Central memory CD8-positive, alpha-beta T cell (primary cell): Measurements from ENCODE around the gene DNAH5.

Experiments used
- ATAC-seq: fragments of 150-1000 bp; cut with Tn5 transposase; replicated peaks from 2 replicates; pipeline ENCODE4 v1.10.0; 2022; ENCODE audit warnings: mild to moderate bottlenecking, moderate FRiP score, moderate number of reproducible peaks; ENCODE audit not compliant: poor library complexity, severe bottlenecking; ENCODE audit errors: extremely low read depth
- DNase-seq, 2 donors: peaks; one replicate each; pipeline ENCODE4 v3.0.0; 2021; ENCODE audit warnings: low spot score in 2 of 2
- H3K27ac Mint-ChIP-seq: one replicate; pipeline ENCODE4 v1.8.0; 2022; ENCODE audit warnings: low read depth, mild to moderate bottlenecking, moderate library complexity, mixed read lengths
- H3K27me3 Mint-ChIP-seq: one replicate; pipeline ENCODE4 v1.8.0; 2022; ENCODE audit warnings: mixed read lengths
- H3K36me3 Mint-ChIP-seq: one replicate; pipeline ENCODE4 v1.8.0; 2022; ENCODE audit warnings: mild to moderate bottlenecking, moderate library complexity, mixed read lengths; ENCODE audit not compliant: insufficient read depth
- H3K4me1 Mint-ChIP-seq: one replicate; pipeline ENCODE4 v1.8.0; 2022; ENCODE audit warnings: mixed read lengths
- H3K4me3 Mint-ChIP-seq: one replicate; pipeline ENCODE4 v1.8.0; 2022; ENCODE audit warnings: mild to moderate bottlenecking, moderate library complexity, mixed read lengths
- H3K9me3 Mint-ChIP-seq: one replicate; pipeline ENCODE4 v1.8.0; 2022; ENCODE audit warnings: mixed read lengths

The DNAH5 gene

GRCh38 chr5:13731121-13731628 lies 213.3 kb downstream of the DNAH5 start:
- no peak for DNase-seq
- H3K9me3 Mint-ChIP-seq = peaks cover 6% of the 10 kb centered on the region
- no peak overlapping the region for H3K4me3 Mint-ChIP-seq
- no peaks in the 10 kb centered on the region for H3K27me3 Mint-ChIP-seq
- ATAC-seq = no peak
- H3K36me3 Mint-ChIP-seq = no peaks in the 10 kb centered on the region
- no peaks in the 10 kb centered on the region for H3K4me1 Mint-ChIP-seq
- no peak overlapping the region for H3K27ac Mint-ChIP-seq

GRCh38 chr5:13708906-13709305 lies 235.6 kb downstream of the DNAH5 start:
- no peaks in the 10 kb centered on the region for H3K27me3 Mint-ChIP-seq

GRCh38 chr5:13708432-13708831 lies 236.1 kb downstream of the DNAH5 start:
- DNase-seq = no peak
- ATAC-seq = no peak
- H3K27ac Mint-ChIP-seq = no peak overlapping the region
- no peak overlapping the region for H3K4me3 Mint-ChIP-seq
- no peaks in the 10 kb centered on the region for H3K4me1 Mint-ChIP-seq
- H3K36me3 Mint-ChIP-seq = no peaks in the 10 kb centered on the region
- H3K9me3 Mint-ChIP-seq = peaks cover 21% of the 10 kb centered on the region
- H3K27me3 Mint-ChIP-seq = no peaks in the 10 kb centered on the region

More at GRCh38 chr5:13708906-13709305, 235.6 kb downstream of the DNAH5 start:
- H3K27ac Mint-ChIP-seq = no peak overlapping the region
- no peak for ATAC-seq
- peaks cover 18% of the 10 kb centered on the region for H3K9me3 Mint-ChIP-seq
- no peak overlapping the region for H3K4me3 Mint-ChIP-seq
- no peaks in the 10 kb centered on the region for H3K4me1 Mint-ChIP-seq
- no peaks in the 10 kb centered on the region for H3K36me3 Mint-ChIP-seq
- DNase-seq = no peak

- ATAC-seq = no peak
- Mint-ChIP-seq H3K9me3 (peaks cover 11% of the 10 kb centered on the region), H3K36me3 (no peaks in the 10 kb centered on the region), H3K4me3 (no peak overlapping the region), H3K27ac (no peak overlapping the region), H3K4me1 (no peaks in the 10 kb centered on the region), H3K27me3 (no peaks in the 10 kb centered on the region)
- DNase-seq = no peak
These were observed 240.1 kb downstream of the DNAH5 start for GRCh38 chr5:13704396-13704795.

DNA sequence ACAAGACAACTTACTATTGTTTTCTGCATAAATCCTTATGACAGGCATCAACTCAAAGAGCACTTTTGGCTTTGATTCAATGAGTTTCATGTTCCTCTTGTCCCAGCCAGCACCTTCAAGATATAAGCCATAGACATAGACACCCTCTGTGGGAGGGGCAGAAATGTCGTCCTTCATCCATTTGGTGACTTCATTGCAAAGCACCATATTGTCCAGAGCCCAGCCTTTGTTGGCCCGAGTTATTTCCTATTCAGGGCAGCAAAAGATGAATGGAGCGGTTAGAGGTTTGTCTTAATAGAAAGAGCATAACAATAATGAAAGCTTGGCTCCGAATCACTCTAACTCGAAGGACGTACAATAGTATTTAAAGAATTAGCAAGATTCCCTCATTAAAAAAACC lies 243.9 kb downstream of the DNAH5 start:
- ATAC-seq (no peak), DNase-seq (no peak)
- no peaks in the 10 kb centered on the region for H3K27me3 Mint-ChIP-seq
- H3K4me3 Mint-ChIP-seq = no peak overlapping the region
- no peaks in the 10 kb centered on the region for H3K4me1 Mint-ChIP-seq
- H3K36me3 Mint-ChIP-seq = no peaks in the 10 kb centered on the region
- peaks cover 17% of the 10 kb centered on the region for H3K9me3 Mint-ChIP-seq
- no peak overlapping the region for H3K27ac Mint-ChIP-seq

GRCh38 chr5:13698885-13699284 lies 245.6 kb downstream of the DNAH5 start:
- Mint-ChIP-seq H3K9me3 (peaks cover 22% of the 10 kb centered on the region), H3K4me1 (no peaks in the 10 kb centered on the region), H3K27me3 (no peaks in the 10 kb centered on the region), H3K36me3 (no peaks in the 10 kb centered on the region), H3K4me3 (no peak overlapping the region), H3K27ac (no peak overlapping the region)
- ATAC-seq (no peak), DNase-seq (no peak)

DNA sequence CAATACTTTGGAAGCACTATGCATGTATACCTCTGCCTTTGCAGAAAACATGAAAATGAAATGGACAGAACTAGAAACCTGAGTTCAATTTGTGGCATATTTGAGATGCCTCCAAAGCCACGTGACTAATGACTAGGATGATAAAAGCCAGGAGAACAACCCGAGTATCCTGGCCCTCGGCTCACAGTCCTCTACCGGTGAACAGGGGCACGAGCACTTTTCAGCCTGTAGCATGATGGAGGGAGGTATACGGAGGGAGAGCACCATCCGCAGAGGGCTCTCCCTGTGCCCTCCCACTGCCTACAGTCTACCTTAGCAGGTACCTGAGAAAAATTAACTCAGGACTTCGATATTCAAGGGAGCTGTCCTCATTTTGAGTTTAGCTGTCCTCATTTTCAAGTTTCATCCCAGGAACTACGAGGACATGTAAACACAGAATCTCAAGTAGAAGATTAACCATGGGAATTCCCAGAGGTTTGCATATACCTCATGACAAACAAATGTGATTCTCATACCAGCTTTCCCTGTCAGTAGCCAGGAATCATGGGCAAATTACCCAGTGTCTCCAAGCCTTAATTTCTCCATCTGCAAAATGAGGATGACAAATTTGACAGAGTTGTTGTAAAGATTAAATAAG lies 249.3 kb downstream of the DNAH5 start:
- no peak for DNase-seq
- ATAC-seq = no peak

DNA sequence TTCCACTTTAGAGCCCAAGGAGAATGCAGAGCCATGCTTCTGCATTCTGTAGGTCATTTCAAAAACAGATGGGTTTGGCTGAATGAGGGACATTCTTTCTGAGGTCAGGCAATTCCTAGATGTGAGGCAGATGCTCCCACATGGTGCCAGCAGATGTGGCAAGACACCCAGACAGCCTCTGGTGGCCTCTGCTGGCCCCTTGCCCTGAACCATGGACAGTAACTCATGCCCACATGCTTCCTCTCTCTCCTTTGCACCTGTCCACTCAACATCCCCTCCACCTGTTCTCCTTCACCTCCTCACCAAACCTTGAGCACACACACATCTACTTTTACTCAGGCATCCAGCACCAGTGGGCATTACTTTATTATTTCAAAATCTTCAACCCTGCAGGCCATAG lies 252.3 kb downstream of the DNAH5 start:
- Mint-ChIP-seq H3K9me3 (peaks cover 25% of the 10 kb centered on the region), H3K4me1 (no peaks in the 10 kb centered on the region), H3K36me3 (no peaks in the 10 kb centered on the region), H3K27ac (no peak overlapping the region), H3K4me3 (no peak overlapping the region), H3K27me3 (no peaks in the 10 kb centered on the region)
- DNase-seq (no peak), ATAC-seq (no peak)

More for the DNA sequence above, 249.3 kb downstream of the DNAH5 start:
- Mint-ChIP-seq H3K27ac (no peak overlapping the region), H3K4me1 (no peaks in the 10 kb centered on the region), H3K36me3 (no peaks in the 10 kb centered on the region), H3K9me3 (peaks cover 20% of the 10 kb centered on the region), H3K27me3 (no peaks in the 10 kb centered on the region), H3K4me3 (no peak overlapping the region)

- no peak overlapping the region for H3K4me3 Mint-ChIP-seq
- no peak for ATAC-seq
- H3K4me1 Mint-ChIP-seq = no peaks in the 10 kb centered on the region
- H3K27ac Mint-ChIP-seq = no peak overlapping the region
- H3K9me3 Mint-ChIP-seq = peaks cover 5% of the 10 kb centered on the region
- no peaks in the 10 kb centered on the region for H3K27me3 Mint-ChIP-seq
- no peak for DNase-seq
- H3K36me3 Mint-ChIP-seq = no peaks in the 10 kb centered on the region
These were observed 268.0 kb downstream of the DNAH5 start for GRCh38 chr5:13676531-13676930.

- Mint-ChIP-seq H3K27ac (no peak overlapping the region), H3K9me3 (peaks cover 5% of the 10 kb centered on the region), H3K4me3 (no peak overlapping the region), H3K27me3 (no peaks in the 10 kb centered on the region), H3K4me1 (no peaks in the 10 kb centered on the region), H3K36me3 (no peaks in the 10 kb centered on the region)
- ATAC-seq = no peak
- no peak for DNase-seq
These were observed 270.1 kb downstream of the DNAH5 start for GRCh38 chr5:13674391-13674790.

GRCh38 chr5:13673511-13673910 lies 271.0 kb downstream of the DNAH5 start:
- DNase-seq = no peak
- Mint-ChIP-seq H3K27me3 (no peaks in the 10 kb centered on the region), H3K4me1 (no peaks in the 10 kb centered on the region), H3K9me3 (peaks cover 5% of the 10 kb centered on the region), H3K4me3 (no peak overlapping the region), H3K36me3 (no peaks in the 10 kb centered on the region), H3K27ac (no peak overlapping the region)
- ATAC-seq = no peak

DNA sequence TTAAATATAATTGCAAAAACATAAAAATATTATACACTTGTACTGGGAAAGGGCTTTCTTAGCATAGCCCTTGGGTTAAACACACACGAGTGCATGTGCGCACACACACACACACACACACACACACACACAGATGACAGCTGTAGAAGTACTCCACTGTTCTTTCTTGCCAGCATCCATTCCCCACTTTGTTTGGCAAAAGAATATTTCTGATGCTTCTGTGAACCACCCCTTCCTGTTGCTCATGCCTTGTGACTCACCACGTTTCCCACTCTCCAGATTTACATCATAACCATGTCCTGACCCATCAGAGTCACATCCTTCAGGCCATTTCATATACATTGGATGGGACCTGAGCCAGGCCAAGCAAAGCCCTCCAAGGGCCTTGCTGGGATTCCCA lies 280.1 kb downstream of the DNAH5 start:
- ATAC-seq = no peak
- H3K4me1 Mint-ChIP-seq = no peaks in the 10 kb centered on the region
- no peaks in the 10 kb centered on the region for H3K36me3 Mint-ChIP-seq
- H3K9me3 Mint-ChIP-seq = peaks cover 6% of the 10 kb centered on the region
- no peak overlapping the region for H3K27ac Mint-ChIP-seq
- no peak overlapping the region for H3K4me3 Mint-ChIP-seq
- DNase-seq = no peak
- no peaks in the 10 kb centered on the region for H3K27me3 Mint-ChIP-seq

- peaks cover 6% of the 10 kb centered on the region for H3K9me3 Mint-ChIP-seq
- no peak overlapping the region for H3K4me3 Mint-ChIP-seq
- no peaks in the 10 kb centered on the region for H3K4me1 Mint-ChIP-seq
- DNase-seq (no peak), ATAC-seq (no peak)
- no peaks in the 10 kb centered on the region for H3K27me3 Mint-ChIP-seq
- H3K27ac Mint-ChIP-seq = no peak overlapping the region
- no peaks in the 10 kb centered on the region for H3K36me3 Mint-ChIP-seq
These were observed 281.9 kb downstream of the DNAH5 start for GRCh38 chr5:13662626-13663025.
